HEK293 (cell line): ENCODE measurements around the gene PGBD5.

Experiments used
- CTCF ChIA-PET: fragments of 350-600 bp; formaldehyde crosslinking; extraction: SDS; loops from one replicate; lab custom pipeline; 2021; ENCODE audit warnings: antibody characterized with exemption; lab: Yijun Ruan, JAX
- POLR2A ChIA-PET: fragments of 300-600 bp; formaldehyde crosslinking; extraction: SDS; loops from one replicate; lab custom pipeline; 2020; ENCODE audit warnings: antibody characterized with exemption, inconsistent platforms; lab: Yijun Ruan, JAX
- H3K27ac ChIP-seq: fragments of 200-500 bp; sonication (Bioruptor generic); 2 replicates; pipeline ENCODE4 v1.5.1; 2014; ENCODE audit warnings: low read depth, low read length, control low read depth, inconsistent platforms; ENCODE audit errors: extremely low read depth
- H3K36me3 ChIP-seq, 2 experiments: fragments of 200-500 bp in 1 of 2; sonication (Bioruptor generic) in 1 of 2; 1 replicate in 1 of 2; 2 replicates in 1 of 2; pipeline ENCODE4 v1.5.1; 2014 to 2017; ENCODE audit warnings: inconsistent platforms in 2 of 2, low read length in 2 of 2; ENCODE audit not compliant: control insufficient read depth in 2 of 2, insufficient read depth in 1 of 2
- H3K4me1 ChIP-seq: fragments of 200-500 bp; sonication (Bioruptor generic); 2 replicates; pipeline ENCODE4 v1.5.1; 2014; ENCODE audit warnings: mild to moderate bottlenecking, low read length, inconsistent platforms; ENCODE audit not compliant: control insufficient read depth, insufficient read depth
- H3K4me3 ChIP-seq: 2 replicates; pipeline ENCODE4 v1.5.1; 2011; ENCODE audit warnings: low read depth, mild to moderate bottlenecking, control low read depth, low read length, moderate library complexity
- H3K9me3 ChIP-seq: fragments of 200-500 bp; sonication (Bioruptor generic); 2 replicates; pipeline ENCODE4 v1.5.1; 2014; ENCODE audit warnings: low read depth, low read length, inconsistent platforms; ENCODE audit not compliant: control insufficient read depth, insufficient read depth
- BCL6B ChIP-seq: fragments of 450-650 bp; formaldehyde crosslinking; IDR thresholded peaks from 2 replicates; pipeline ENCODE4 v1.5.1; 2017; ENCODE audit warnings: missing biosample characterization, missing genetic modification characterization
- CTCF ChIP-seq: fragments of 450-650 bp; formaldehyde crosslinking; IDR thresholded peaks from 2 replicates; pipeline ENCODE4 v1.5.1; 2016; ENCODE audit warnings: missing biosample characterization, missing genetic modification characterization
- ELK4 ChIP-seq: IDR thresholded peaks from 2 replicates; pipeline ENCODE4 v1.6.1; 2011; ENCODE audit warnings: mild to moderate bottlenecking, low read depth, low read length, borderline replicate concordance
- PATZ1 ChIP-seq: fragments of 450-650 bp; formaldehyde crosslinking; IDR thresholded peaks from 2 replicates; pipeline ENCODE4 v1.5.1; 2016; ENCODE audit warnings: missing biosample characterization, missing genetic modification characterization
- PRDM6 ChIP-seq: fragments of 450-650 bp; formaldehyde crosslinking; IDR thresholded peaks from 2 replicates; pipeline ENCODE4 v1.5.1; 2017; ENCODE audit warnings: missing biosample characterization, missing genetic modification characterization
- REST ChIP-seq: fragments of 450-650 bp; formaldehyde crosslinking; IDR thresholded peaks from 2 replicates; pipeline ENCODE4 v1.5.1; 2016; ENCODE audit warnings: missing biosample characterization, missing genetic modification characterization
- SP3 ChIP-seq: fragments of 450-650 bp; formaldehyde crosslinking; IDR thresholded peaks from 2 replicates; pipeline ENCODE4 v1.5.1; 2016; ENCODE audit warnings: missing biosample characterization, missing genetic modification characterization
- ZIC2 ChIP-seq: fragments of 450-650 bp; formaldehyde crosslinking; IDR thresholded peaks from 2 replicates; pipeline ENCODE4 v1.5.1; 2016; ENCODE audit warnings: missing biosample characterization, missing genetic modification characterization
- ZNF341 ChIP-seq: fragments of 450-650 bp; formaldehyde crosslinking; IDR thresholded peaks from 2 replicates; pipeline ENCODE4; 2016; ENCODE audit warnings: low read depth, missing biosample characterization, missing genetic modification characterization
- ZNF560 ChIP-seq: fragments of 450-650 bp; formaldehyde crosslinking; IDR thresholded peaks from 2 replicates; pipeline ENCODE4 v1.5.1; 2017; ENCODE audit warnings: missing biosample characterization, missing genetic modification characterization, borderline replicate concordance
- ZNF629 ChIP-seq: fragments of 450-650 bp; formaldehyde crosslinking; IDR thresholded peaks from 2 replicates; pipeline ENCODE4 v1.5.1; 2017; ENCODE audit warnings: missing biosample characterization, missing genetic modification characterization

The PGBD5 gene

GRCh38 chr1:230349020-230349393 is 77.1 kb downstream of the PGBD5 start (continued):
- TF ChIP-seq ZNF629 (tag by site-specific recombination) = no peak
- TF ChIP-seq PRDM6 (tag by site-specific recombination) = no peak
- TF ChIP-seq BCL6B (tag by site-specific recombination) = no peak

GRCh38 chr1:230348386-230349019 is 77.6 kb downstream of the PGBD5 start:
- ChIA-PET CTCF (interaction anchor here (0.8 to 1.1 kb wide), 2 partner anchors 17 to 74 kb away, joined by 3 to 5 read pairs; no protein-coding TSS in a partner anchor), POLR2A (no interaction called here)
- Histone ChIP-seq H3K36me3 (peaks cover 0 to 7% of the 10 kb centered on the region in 2 experiments; a peak in 1 of 3 replicates), H3K4me3 (no peak overlapping the region), H3K4me1 (no peaks in the 10 kb centered on the region), H3K9me3 (no peaks in the 10 kb centered on the region)
- TF ChIP-seq SP3 (no peak), PATZ1 (tag by site-specific recombination) (no peak), ZIC2 (no peak), ZNF560 (tag by site-specific recombination) (no peak), CTCF (tag by site-specific recombination) (no peak), ELK4 (no peak), REST (no peak), ZNF341 (tag by site-specific recombination) (peak; percentile 41; the same call in 1 of the 2 replicates)
- TF ChIP-seq, all 188 proteins: peak for 1
- H3K27ac ChIP-seq = no peak overlapping the region
